ENCODE data around the gene RWDD3. TPM values are rescaled to one million over a fixed set of nuclear protein-coding genes. Genes with fewer than 3 reads are reported as not detected.
A peak's percentile ranks its signal among the peaks of the same experiment; 100 is the strongest.

RWDD3 gene
- total and polyA plus RNA-seq, 3 experiments from 2014 or later: 11.2 to 38.3 (median 13.0) TPM

GRCh38 chr1:95278173-95279006 is 44.4 kb downstream of the RWDD3 start:
- Mint-ChIP-seq H3K27ac (peak overlapping the region in 1 of 8 donors; percentile 8), H3K9me3 (peaks cover 0 to 1% (median 0%) of the 10 kb centered on the region in 5 donors), H3K4me3 (no peak overlapping the region), H3K36me3 (no peaks in the 10 kb centered on the region), H3K27me3 (peaks cover 2 to 5% of the 10 kb centered on the region in 2 donors), H3K4me1 (no peaks in the 10 kb centered on the region)
- Histone ChIP-seq H3K36me3 (ENCODE audit: insufficient read depth, low read length) (no peaks in the 10 kb centered on the region), H3K9me3 (ENCODE audit: low read length) (no peaks in the 10 kb centered on the region), H3K4me3 (ENCODE audit: low read length) (no peak overlapping the region), H3K4me1 (ENCODE audit: insufficient read depth, low read length) (no peaks in the 10 kb centered on the region), H3K27me3 (ENCODE audit: insufficient read depth, low read length, poor library complexity, severe bottlenecking) (no peaks in the 10 kb centered on the region), H3K27ac (ENCODE audit: low read depth, low read length) (no peak overlapping the region)
- DNase-seq: no peak
- POLR2A ChIA-PET: no interaction called here
- CTCF ChIA-PET: no interaction called here

DNA sequence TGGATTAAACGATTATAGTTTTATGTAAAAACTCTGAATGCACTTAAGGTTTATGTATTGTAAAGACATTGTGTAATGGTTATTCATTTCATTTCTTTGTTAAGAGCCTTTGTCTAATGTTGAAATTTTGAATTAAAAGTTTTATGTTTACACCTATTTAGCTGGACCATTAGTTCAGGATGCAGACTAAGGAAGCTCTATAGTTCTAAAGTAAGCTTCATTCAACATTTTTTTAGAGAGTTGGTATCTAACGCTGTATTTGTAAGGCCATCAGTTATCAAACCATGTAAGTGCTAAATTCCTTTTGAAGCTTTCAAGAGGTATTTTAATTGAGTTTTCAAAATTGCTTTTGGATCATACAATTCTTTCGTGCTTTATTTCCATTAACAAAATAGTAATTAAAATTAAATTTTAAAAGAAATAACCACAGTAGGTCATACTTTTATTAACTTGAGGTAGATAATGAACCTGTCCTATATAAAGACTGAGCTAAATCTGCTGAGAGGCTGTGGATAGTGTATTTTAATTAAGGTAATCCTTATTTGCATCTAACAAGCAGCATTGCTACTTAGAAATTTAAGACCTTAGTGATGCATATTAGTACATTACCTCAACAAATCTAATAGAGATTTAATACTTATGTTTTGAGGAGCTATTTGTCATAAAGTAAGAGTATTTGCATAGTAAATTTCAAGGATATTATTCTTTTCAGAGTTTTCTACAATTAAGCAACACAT is 47.9 kb downstream of the RWDD3 start:
- H3K4me3 Mint-ChIP-seq: no peak overlapping the region
- ChIA-PET POLR2A (no interaction called here), CTCF (no interaction called here)
- DNase-seq: no peak
- Histone ChIP-seq H3K4me1 (ENCODE audit: insufficient read depth, low read length) (no peaks in the 10 kb centered on the region), H3K27me3 (ENCODE audit: insufficient read depth, low read length, poor library complexity, severe bottlenecking) (no peaks in the 10 kb centered on the region), H3K9me3 (ENCODE audit: low read length) (no peaks in the 10 kb centered on the region), H3K27ac (ENCODE audit: low read depth, low read length) (no peak overlapping the region), H3K36me3 (ENCODE audit: insufficient read depth, low read length) (no peaks in the 10 kb centered on the region), H3K4me3 (ENCODE audit: low read length) (no peak overlapping the region)
- H3K27ac Mint-ChIP-seq: no peak overlapping the region
- H3K9me3 Mint-ChIP-seq: no peaks in the 10 kb centered on the region
- peaks cover 2 to 5% of the 10 kb centered on the region in 2 donors for H3K27me3 Mint-ChIP-seq
- no peaks in the 10 kb centered on the region for H3K36me3 Mint-ChIP-seq
- H3K4me1 Mint-ChIP-seq: no peaks in the 10 kb centered on the region

DNA sequence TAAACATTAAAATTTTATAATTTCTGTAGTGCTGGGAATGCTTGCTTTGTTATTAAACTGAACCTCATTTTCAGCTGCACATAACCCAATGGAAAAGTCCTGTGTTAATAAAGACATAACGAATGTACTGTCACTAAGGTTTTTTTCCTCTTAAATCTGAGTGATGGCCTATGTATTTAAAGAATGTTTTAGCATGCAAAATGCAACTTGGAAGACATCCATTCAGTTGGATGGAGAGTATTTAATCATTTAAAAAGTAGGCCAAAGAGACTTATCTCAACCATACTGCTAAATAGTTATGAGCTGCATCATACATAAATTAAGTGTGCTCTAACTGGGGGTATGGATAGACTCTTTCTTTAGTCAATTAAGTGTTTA is 48.5 kb downstream of the RWDD3 start:
- DNase-seq: no peak
- no peak overlapping the region for H3K4me3 Mint-ChIP-seq
- CTCF ChIA-PET: no interaction called here
- H3K36me3 Mint-ChIP-seq: no peaks in the 10 kb centered on the region
- no peaks in the 10 kb centered on the region for H3K27me3 ChIP-seq (ENCODE audit: insufficient read depth, low read length, poor library complexity, severe bottlenecking)
- peaks cover 2 to 5% of the 10 kb centered on the region in 2 donors for H3K27me3 Mint-ChIP-seq
- H3K27ac ChIP-seq (ENCODE audit: low read depth, low read length): no peak overlapping the region
- H3K4me1 Mint-ChIP-seq: no peaks in the 10 kb centered on the region
- POLR2A ChIA-PET: no interaction called here
- H3K9me3 Mint-ChIP-seq: no peaks in the 10 kb centered on the region
- H3K9me3 ChIP-seq (ENCODE audit: low read length): no peaks in the 10 kb centered on the region
- no peaks in the 10 kb centered on the region for H3K36me3 ChIP-seq (ENCODE audit: insufficient read depth, low read length)
- H3K4me3 ChIP-seq (ENCODE audit: low read length): no peak overlapping the region
- H3K4me1 ChIP-seq (ENCODE audit: insufficient read depth, low read length): no peaks in the 10 kb centered on the region
- no peak overlapping the region for H3K27ac Mint-ChIP-seq

DNA sequence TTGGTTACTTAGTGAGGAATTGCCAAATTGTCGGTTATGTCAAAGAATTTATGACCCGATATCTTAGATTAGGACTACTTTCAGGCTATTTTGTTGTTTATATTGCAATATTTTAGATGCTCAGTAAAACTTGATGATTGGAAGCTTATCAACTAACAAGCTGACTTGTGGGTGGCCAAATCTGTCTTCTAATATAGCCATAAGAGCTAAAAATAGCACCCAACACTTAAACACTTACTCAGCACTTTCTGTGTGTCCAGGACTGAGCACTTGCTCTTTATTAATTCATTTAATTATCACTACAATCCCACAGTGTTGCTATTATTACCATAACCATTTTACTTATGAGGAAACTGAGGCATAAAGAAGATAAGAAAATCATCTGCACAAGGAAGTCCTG is 50.4 kb downstream of the RWDD3 start:
- ChIA-PET CTCF (no interaction called here), POLR2A (no interaction called here)
- DNase-seq: no peak
- Histone ChIP-seq H3K4me3 (ENCODE audit: low read length) (no peak overlapping the region), H3K9me3 (ENCODE audit: low read length) (no peaks in the 10 kb centered on the region), H3K36me3 (ENCODE audit: insufficient read depth, low read length) (no peaks in the 10 kb centered on the region), H3K27me3 (ENCODE audit: insufficient read depth, low read length, poor library complexity, severe bottlenecking) (no peaks in the 10 kb centered on the region), H3K4me1 (ENCODE audit: insufficient read depth, low read length) (no peaks in the 10 kb centered on the region), H3K27ac (ENCODE audit: low read depth, low read length) (no peak overlapping the region)
- no peak overlapping the region for H3K27ac Mint-ChIP-seq
- H3K4me3 Mint-ChIP-seq: no peak overlapping the region
- no peaks in the 10 kb centered on the region for H3K36me3 Mint-ChIP-seq
- peaks cover 0 to 5% of the 10 kb centered on the region in 2 donors for H3K27me3 Mint-ChIP-seq
- no peaks in the 10 kb centered on the region for H3K9me3 Mint-ChIP-seq
- H3K4me1 Mint-ChIP-seq: no peaks in the 10 kb centered on the region

- no peaks in the 10 kb centered on the region for H3K27me3 ChIP-seq (ENCODE audit: insufficient read depth, low read length, poor library complexity, severe bottlenecking)
- Mint-ChIP-seq H3K27ac (no peak overlapping the region), H3K27me3 (no peaks in the 10 kb centered on the region), H3K9me3 (no peaks in the 10 kb centered on the region), H3K4me1 (no peaks in the 10 kb centered on the region), H3K4me3 (no peak overlapping the region), H3K36me3 (no peaks in the 10 kb centered on the region)
- no peaks in the 10 kb centered on the region for H3K36me3 ChIP-seq (ENCODE audit: insufficient read depth, low read length)
- H3K4me1 ChIP-seq (ENCODE audit: insufficient read depth, low read length): no peaks in the 10 kb centered on the region
- H3K27ac ChIP-seq (ENCODE audit: low read depth, low read length): no peak overlapping the region
- no peak overlapping the region for H3K4me3 ChIP-seq (ENCODE audit: low read length)
- CTCF ChIA-PET: no interaction called here
- POLR2A ChIA-PET: no interaction called here
- no peak for DNase-seq
- no peaks in the 10 kb centered on the region for H3K9me3 ChIP-seq (ENCODE audit: low read length)
These were observed 52.5 kb downstream of the RWDD3 start for GRCh38 chr1:95286479-95286878.

GRCh38 chr1:95287081-95287480 is 53.1 kb downstream of the RWDD3 start:
- Histone ChIP-seq H3K27me3 (ENCODE audit: insufficient read depth, low read length, poor library complexity, severe bottlenecking) (no peaks in the 10 kb centered on the region), H3K36me3 (ENCODE audit: insufficient read depth, low read length) (no peaks in the 10 kb centered on the region), H3K27ac (ENCODE audit: low read depth, low read length) (no peak overlapping the region), H3K4me3 (ENCODE audit: low read length) (no peak overlapping the region), H3K4me1 (ENCODE audit: insufficient read depth, low read length) (no peaks in the 10 kb centered on the region), H3K9me3 (ENCODE audit: low read length) (no peaks in the 10 kb centered on the region)
- no peaks in the 10 kb centered on the region for H3K4me1 Mint-ChIP-seq
- POLR2A ChIA-PET: no interaction called here
- H3K4me3 Mint-ChIP-seq: no peak overlapping the region
- H3K27me3 Mint-ChIP-seq: no peaks in the 10 kb centered on the region
- DNase-seq: no peak
- no peaks in the 10 kb centered on the region for H3K36me3 Mint-ChIP-seq
- CTCF ChIA-PET: no interaction called here
- H3K9me3 Mint-ChIP-seq: no peaks in the 10 kb centered on the region
- no peak overlapping the region for H3K27ac Mint-ChIP-seq

GRCh38 chr1:95287825-95288224 is 53.8 kb downstream of the RWDD3 start:
- Mint-ChIP-seq H3K36me3 (no peaks in the 10 kb centered on the region), H3K4me1 (no peaks in the 10 kb centered on the region), H3K27ac (no peak overlapping the region), H3K4me3 (no peak overlapping the region), H3K27me3 (no peaks in the 10 kb centered on the region), H3K9me3 (no peaks in the 10 kb centered on the region)
- no peaks in the 10 kb centered on the region for H3K9me3 ChIP-seq (ENCODE audit: low read length)
- H3K27ac ChIP-seq (ENCODE audit: low read depth, low read length): no peak overlapping the region
- no peaks in the 10 kb centered on the region for H3K27me3 ChIP-seq (ENCODE audit: insufficient read depth, low read length, poor library complexity, severe bottlenecking)
- H3K4me3 ChIP-seq (ENCODE audit: low read length): no peak overlapping the region
- H3K4me1 ChIP-seq (ENCODE audit: insufficient read depth, low read length): no peaks in the 10 kb centered on the region
- H3K36me3 ChIP-seq (ENCODE audit: insufficient read depth, low read length): no peaks in the 10 kb centered on the region
- no peak for DNase-seq
- ChIA-PET POLR2A (no interaction called here), CTCF (no interaction called here)

All from CD8-positive, alpha-beta memory T cell (primary cell).